ENCODE data around the gene OR2B6. TPM values are rescaled to one million over a fixed set of nuclear protein-coding genes. Genes with fewer than 3 reads are reported as not detected.

OR2B6 gene
- total RNA-seq, 2 donors from 2014 or later = not detected

DNA sequence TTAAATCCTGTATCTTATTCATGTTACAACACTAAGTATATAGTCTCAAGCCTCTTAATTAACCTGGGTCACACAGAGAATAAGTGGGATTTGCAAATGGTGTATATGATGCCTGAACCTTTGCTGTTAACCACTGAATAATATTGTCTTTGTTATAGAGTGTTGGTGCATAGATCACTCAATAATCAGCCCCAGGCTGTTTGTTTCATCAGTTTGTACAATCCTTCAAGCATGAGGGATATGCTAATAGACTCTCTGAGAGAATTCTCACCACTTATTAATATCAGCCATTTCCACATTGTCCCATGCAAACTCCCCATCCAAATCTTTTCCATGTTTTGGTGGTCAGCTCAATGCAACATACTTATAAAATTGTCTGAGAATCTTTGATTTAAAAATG is 21.7 kb downstream of the OR2B6 start:
- Histone ChIP-seq H3K27me3 (no peaks in the 10 kb centered on the region), H3K4me3 (no peak overlapping the region), H3K9me3 (no peaks in the 10 kb centered on the region), H3K4me1 (no peaks in the 10 kb centered on the region), H3K27ac (no peak overlapping the region), H3K36me3 (no peaks in the 10 kb centered on the region)
- no peak for DNase-seq (ENCODE audit: low spot score)
- TF ChIP-seq, protein P1, sequence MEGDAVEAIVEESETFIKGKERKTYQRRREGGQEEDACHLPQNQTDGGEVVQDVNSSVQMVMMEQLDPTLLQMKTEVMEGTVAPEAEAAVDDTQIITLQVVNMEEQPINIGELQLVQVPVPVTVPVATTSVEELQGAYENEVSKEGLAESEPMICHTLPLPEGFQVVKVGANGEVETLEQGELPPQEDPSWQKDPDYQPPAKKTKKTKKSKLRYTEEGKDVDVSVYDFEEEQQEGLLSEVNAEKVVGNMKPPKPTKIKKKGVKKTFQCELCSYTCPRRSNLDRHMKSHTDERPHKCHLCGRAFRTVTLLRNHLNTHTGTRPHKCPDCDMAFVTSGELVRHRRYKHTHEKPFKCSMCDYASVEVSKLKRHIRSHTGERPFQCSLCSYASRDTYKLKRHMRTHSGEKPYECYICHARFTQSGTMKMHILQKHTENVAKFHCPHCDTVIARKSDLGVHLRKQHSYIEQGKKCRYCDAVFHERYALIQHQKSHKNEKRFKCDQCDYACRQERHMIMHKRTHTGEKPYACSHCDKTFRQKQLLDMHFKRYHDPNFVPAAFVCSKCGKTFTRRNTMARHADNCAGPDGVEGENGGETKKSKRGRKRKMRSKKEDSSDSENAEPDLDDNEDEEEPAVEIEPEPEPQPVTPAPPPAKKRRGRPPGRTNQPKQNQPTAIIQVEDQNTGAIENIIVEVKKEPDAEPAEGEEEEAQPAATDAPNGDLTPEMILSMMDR (IDR thresholded peaks at IDR 0.05) = no peak

DNA sequence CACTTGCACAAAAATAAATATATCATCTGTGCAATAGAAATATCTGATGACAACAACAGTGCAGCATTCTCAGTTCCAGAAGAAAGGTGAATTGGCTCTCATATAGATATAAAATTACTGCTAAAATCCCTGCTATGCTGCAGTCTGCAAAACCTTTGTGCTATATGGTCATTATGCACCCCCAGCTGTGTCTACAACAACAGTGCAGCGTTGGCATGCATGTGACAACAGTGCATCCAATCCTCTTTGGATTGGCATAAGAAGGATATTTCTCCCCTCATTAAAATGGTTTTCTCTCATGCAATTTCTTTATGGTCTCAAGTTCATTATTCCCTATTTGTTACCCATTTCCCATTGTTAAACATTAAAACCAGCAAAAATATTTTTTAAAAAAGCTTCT is 23.1 kb downstream of the OR2B6 start:
- TF ChIP-seq, protein P1 (IDR thresholded peaks at IDR 0.05) = no peak
- H3K9me3 ChIP-seq = no peaks in the 10 kb centered on the region
- no peaks in the 10 kb centered on the region for H3K27me3 ChIP-seq
- H3K4me3 ChIP-seq = no peak overlapping the region
- no peak for DNase-seq (ENCODE audit: low spot score)
- no peaks in the 10 kb centered on the region for H3K36me3 ChIP-seq
- no peaks in the 10 kb centered on the region for H3K4me1 ChIP-seq
- no peak overlapping the region for H3K27ac ChIP-seq

DNA sequence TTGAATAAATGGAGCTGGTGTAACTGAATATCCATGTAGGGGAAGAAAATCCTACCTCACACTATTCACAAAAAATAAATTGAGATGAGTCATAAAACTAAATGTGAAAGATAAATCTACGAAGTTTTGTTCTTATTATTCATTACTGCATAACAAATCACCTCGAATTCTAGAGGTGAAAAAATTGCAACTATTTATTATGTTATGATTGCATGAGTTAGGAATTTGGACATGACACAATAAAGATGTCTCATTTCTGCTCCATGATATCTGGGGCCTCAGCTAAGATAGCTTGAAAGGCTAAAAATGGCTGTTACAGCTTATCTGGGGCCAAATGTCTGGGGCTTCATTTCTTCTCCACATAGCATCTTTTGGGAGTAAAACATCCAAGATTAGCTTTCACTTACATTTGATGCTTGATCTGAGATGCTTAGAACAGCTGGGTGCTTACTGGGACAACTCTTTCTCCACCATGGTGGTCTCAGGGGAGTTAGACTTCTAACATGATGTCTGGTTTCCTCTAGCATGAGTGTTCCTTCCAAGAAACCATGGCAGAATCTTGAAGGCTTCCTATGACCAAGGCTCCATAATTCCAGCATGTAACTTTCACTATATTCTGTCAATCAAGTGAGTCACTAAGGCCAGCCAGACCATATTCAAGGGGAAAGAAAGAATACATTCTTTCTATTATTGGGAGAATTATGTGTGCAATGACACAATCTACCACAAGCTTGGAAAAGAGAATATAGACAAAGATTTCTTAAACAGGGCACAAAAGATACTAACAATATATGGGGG is 30.1 kb downstream of the OR2B6 start:
- H3K27ac ChIP-seq = no peak overlapping the region
- no peak for DNase-seq (ENCODE audit: low spot score)
- no peaks in the 10 kb centered on the region for H3K9me3 ChIP-seq
- no peaks in the 10 kb centered on the region for H3K4me1 ChIP-seq
- H3K4me3 ChIP-seq = no peak overlapping the region
- TF ChIP-seq, protein P1 (IDR thresholded peaks at IDR 0.05) = no peak
- H3K27me3 ChIP-seq = no peaks in the 10 kb centered on the region
- H3K36me3 ChIP-seq = no peaks in the 10 kb centered on the region

DNA sequence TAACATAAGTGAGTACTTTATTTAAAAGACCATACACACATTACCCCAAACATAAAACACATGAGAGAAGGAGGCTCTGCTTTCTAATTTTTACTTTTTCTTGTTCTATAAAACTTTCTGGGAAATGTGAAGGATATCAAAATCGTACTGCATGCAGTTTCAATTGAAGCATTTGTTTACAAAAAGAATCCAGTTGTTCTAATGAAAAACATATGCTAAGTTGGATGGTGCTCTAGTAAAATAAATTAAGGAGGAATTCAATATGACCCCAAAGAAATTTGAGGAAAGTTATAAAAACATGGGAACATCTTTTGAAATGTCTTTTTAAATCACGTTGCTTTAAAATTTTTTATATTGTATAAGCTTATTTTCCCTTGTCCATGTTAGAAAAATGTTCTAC is 37.6 kb downstream of the OR2B6 start:
- Histone ChIP-seq H3K27me3 (no peaks in the 10 kb centered on the region), H3K36me3 (no peaks in the 10 kb centered on the region), H3K4me3 (no peak overlapping the region), H3K4me1 (no peaks in the 10 kb centered on the region), H3K9me3 (no peaks in the 10 kb centered on the region), H3K27ac (no peak overlapping the region)
- no peak for DNase-seq (ENCODE audit: low spot score)
- TF ChIP-seq, protein P1 (IDR thresholded peaks at IDR 0.05) = no peak

DNA sequence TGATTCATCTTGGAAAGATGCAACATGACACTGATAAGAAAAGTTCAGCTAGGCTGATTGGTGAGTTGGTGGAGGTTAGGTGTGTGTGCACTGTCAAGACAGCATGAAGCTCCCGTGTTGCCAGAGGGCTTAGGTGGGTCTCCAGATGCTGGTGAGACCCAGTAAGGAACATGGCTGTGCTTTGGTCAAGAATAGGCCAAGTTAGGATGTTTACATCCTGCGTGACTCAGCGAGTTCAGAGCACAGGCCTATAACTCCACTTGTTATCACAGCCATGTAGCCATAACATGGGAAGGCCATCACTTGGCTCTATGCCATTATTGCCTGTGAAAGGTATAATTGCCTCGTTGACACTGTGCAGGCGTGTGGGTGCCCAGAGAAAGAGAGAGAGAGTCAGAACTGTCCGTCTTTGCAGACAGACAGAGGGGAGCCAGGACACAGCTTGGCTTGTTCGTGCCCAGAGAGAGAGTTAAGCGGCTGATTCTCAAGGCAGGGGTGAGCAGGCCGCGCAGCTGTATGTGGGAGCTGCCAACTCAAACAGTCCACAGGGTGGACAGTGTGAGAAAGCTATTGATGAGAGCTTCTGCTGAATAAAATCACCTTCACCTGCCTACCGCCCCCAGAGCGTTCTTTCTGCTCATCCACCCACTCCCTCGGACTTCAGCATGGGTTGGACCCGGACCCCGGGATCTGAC is 43.5 kb downstream of the OR2B6 start:
- no peaks in the 10 kb centered on the region for H3K36me3 ChIP-seq
- no peak overlapping the region for H3K4me3 ChIP-seq
- TF ChIP-seq, protein P1 (IDR thresholded peaks at IDR 0.05) = no peak
- H3K4me1 ChIP-seq = no peaks in the 10 kb centered on the region
- no peaks in the 10 kb centered on the region for H3K9me3 ChIP-seq
- no peaks in the 10 kb centered on the region for H3K27me3 ChIP-seq
- no peak overlapping the region for H3K27ac ChIP-seq
- DNase-seq (ENCODE audit: low spot score) = no peak
